KOPT-K1 (cell line): ENCODE measurements around the gene SIGLEC14.

Source experiments
- H3K27ac ChIP-seq: fragments of 200-600 bp; sonication (generic); 2 replicates; pipeline ENCODE4 v1.5.1; 2016; ENCODE audit warnings: antibody characterized with exemption, mild to moderate bottlenecking, low read depth, low read length; ENCODE audit not compliant: poor library complexity, severe bottlenecking
- H3K36me3 ChIP-seq: fragments of 200-600 bp; sonication (generic); 2 replicates; pipeline ENCODE4 v1.5.1; 2017; ENCODE audit warnings: antibody characterized with exemption, mild to moderate bottlenecking, low read length, moderate library complexity; ENCODE audit not compliant: insufficient read depth
- H3K9me3 ChIP-seq: fragments of 200-600 bp; sonication (generic); 2 replicates; pipeline ENCODE4 v1.5.1; 2017; ENCODE audit warnings: antibody characterized with exemption, low read length, mild to moderate bottlenecking; ENCODE audit not compliant: insufficient read depth, poor library complexity, severe bottlenecking

SIGLEC14 gene

GRCh38 chr19:51607077-51607476 is 39.5 kb downstream of the SIGLEC14 start:
- peaks cover 3% of the 10 kb centered on the region for H3K9me3 ChIP-seq
- H3K36me3 ChIP-seq: no peaks in the 10 kb centered on the region
- no peak overlapping the region for H3K27ac ChIP-seq

DNA sequence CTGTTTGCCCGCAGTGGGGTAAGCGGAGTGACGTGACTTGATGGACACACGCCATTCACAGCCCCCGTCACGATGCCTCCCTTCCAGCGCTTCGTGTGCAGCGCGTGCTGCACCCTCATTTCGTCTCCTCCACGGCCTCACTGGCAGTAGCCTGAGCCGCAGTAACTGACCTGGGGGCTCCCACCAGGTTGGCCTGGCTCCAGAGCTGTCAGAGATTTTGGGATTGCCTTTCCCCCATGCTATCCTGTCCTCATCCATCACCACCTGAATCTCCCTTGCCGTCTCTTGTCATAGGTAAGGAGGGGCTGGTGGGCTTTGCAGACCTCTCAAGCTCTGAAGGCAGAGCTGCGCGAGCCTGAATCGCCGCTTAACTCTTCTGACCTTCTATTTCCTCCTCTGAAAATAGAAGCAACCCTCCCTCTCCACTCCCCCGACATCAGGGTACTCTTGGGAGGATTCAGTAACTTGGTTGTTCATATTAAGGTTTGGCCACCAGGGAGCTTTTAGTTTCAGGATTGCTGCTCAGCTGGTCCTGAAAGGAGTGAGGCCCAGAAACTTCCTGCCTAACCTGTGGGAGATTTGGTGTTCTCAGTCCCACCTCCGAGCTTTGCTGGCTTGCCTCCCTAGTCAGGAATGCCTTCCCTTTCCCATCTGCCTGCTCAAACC is 44.3 kb downstream of the SIGLEC14 start:
- H3K27ac ChIP-seq: no peak overlapping the region
- no peaks in the 10 kb centered on the region for H3K9me3 ChIP-seq
- H3K36me3 ChIP-seq: no peaks in the 10 kb centered on the region

GRCh38 chr19:51600940-51601580 is 45.6 kb downstream of the SIGLEC14 start:
- H3K36me3 ChIP-seq: no peaks in the 10 kb centered on the region
- no peaks in the 10 kb centered on the region for H3K9me3 ChIP-seq
- no peak overlapping the region for H3K27ac ChIP-seq

DNA sequence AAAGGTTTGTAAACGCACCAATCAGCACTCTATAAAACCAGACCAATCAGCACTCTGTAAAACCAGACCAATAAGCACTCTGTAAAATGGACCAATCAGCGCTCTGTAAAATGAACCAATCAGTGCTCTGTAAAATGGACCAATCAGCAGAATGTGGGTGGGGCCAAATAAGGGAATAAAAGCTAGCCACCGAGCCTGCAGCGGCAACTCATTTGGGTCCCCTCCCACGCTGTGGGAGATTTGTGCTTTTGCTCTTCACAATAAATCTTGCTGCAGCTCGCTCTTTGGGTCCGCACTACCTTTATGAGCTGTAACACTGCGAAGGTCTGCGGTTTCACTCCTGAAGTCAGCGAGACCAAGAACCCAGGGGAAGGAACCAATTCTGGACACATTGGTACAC is 47.5 kb downstream of the SIGLEC14 start:
- H3K9me3 ChIP-seq: no peaks in the 10 kb centered on the region

DNA sequence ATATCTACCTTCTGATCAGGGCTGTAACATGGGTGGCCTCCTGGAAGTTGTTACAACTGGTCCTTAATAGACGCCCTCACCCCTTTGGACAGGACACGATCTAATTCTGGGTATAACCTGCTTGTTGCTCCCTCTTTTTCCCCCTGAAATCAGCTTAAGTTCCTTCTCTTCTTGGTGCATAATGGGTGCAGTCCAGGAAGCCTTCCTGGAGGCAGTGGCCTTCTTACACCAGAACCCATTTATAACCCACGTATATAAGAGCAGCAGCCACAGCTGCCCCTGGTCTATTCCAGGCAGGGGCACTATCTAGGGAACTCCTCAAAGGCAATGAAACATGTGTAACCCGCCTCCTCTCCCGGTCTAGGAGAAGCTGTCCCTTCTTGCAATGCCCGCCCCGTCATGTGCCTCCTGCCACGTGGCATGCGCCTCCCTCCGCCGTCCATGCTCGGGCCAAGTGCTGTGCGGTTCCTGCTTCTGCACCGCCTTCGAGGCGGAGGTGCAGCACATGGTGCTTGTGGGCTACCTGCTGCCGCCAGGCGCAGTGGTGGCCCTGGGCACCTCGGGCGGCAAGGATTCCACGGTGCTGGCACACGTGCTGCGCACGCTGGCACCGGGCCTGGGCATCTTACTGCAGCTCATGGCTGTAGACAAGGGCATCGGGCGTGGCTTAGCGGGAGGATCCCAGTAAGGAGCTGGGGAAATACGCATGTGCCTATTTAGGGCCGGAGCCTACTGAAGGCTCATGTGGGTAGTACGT is 48.3 kb downstream of the SIGLEC14 start:
- no peaks in the 10 kb centered on the region for H3K9me3 ChIP-seq
- no peak overlapping the region for H3K27ac ChIP-seq
- no peaks in the 10 kb centered on the region for H3K36me3 ChIP-seq

More for the DNA sequence above, 47.5 kb downstream of the SIGLEC14 start:
- Histone ChIP-seq H3K27ac (no peak overlapping the region), H3K36me3 (no peaks in the 10 kb centered on the region)

DNA sequence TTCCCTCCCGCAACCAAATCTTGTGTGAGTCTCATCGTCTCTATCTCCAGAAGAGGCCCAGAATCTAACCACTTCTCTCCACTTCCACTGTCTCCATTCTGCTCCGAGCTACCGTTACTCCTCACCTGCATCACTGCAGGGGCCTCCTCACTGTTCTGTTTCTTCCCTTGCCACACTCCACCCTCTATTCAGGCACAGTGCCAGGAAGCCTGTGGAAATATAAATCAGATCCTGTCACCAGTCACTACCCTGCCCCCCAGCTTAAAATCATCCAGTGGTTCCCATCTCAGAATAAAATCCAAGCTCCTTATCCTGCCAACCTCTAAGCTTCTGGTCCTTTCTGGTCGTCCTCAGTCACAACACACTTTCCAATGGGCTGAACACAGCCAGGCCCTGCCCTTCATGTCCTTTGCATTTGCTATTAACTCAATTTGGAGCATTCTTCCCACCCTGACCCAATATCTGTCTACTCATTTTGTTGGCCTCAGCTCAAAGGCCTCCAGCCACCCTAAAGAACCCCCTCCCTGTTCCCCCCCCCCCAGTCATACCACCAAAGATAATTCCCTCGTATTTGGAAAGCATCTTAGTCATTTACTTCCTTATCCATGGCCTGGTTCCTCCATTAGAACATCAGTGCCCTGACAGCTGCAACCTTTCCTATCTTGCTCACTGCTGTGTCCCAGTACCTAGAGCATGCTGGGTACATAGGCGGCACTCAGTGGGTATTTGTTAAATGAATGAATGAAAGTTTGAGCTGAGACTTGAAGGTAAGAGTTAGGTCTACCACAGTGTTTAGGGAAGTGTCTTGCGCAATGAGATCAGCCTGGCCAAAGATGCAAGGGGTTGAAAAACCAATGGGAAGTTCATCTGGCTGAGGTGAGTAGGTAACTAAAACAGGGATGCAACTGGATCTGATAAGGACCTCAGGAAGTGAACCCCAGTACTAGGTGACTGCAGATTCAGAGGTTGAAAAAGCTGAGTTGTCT is 51.1 kb downstream of the SIGLEC14 start:
- no peaks in the 10 kb centered on the region for H3K9me3 ChIP-seq
- H3K27ac ChIP-seq: no peak overlapping the region
- H3K36me3 ChIP-seq: no peaks in the 10 kb centered on the region

DNA sequence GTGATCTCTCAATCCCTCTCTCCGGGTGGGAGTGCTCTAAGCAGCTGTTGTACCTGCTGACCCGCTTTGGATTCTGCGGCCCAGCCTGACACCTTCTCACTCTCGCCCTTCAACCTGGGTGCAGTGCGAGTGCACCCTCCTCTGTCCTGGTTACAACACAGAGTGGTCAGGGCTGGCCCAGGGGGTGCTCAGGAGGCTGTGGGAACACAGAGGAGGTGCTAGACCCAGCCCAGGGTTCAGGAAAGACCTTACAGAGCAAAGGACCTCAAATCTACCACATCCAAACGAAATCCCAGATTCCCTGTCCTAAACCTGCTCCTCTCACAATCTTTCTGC is 51.9 kb downstream of the SIGLEC14 start:
- no peak overlapping the region for H3K27ac ChIP-seq
- H3K9me3 ChIP-seq: no peaks in the 10 kb centered on the region

GRCh38 chr19:51593969-51594773 is 52.5 kb downstream of the SIGLEC14 start:
- Histone ChIP-seq H3K36me3 (peaks cover 10% of the 10 kb centered on the region), H3K27ac (peak overlapping the region; percentile 62), H3K9me3 (no peaks in the 10 kb centered on the region)

More for the DNA sequence above, 51.9 kb downstream of the SIGLEC14 start:
- H3K36me3 ChIP-seq: peaks cover 5% of the 10 kb centered on the region

DNA sequence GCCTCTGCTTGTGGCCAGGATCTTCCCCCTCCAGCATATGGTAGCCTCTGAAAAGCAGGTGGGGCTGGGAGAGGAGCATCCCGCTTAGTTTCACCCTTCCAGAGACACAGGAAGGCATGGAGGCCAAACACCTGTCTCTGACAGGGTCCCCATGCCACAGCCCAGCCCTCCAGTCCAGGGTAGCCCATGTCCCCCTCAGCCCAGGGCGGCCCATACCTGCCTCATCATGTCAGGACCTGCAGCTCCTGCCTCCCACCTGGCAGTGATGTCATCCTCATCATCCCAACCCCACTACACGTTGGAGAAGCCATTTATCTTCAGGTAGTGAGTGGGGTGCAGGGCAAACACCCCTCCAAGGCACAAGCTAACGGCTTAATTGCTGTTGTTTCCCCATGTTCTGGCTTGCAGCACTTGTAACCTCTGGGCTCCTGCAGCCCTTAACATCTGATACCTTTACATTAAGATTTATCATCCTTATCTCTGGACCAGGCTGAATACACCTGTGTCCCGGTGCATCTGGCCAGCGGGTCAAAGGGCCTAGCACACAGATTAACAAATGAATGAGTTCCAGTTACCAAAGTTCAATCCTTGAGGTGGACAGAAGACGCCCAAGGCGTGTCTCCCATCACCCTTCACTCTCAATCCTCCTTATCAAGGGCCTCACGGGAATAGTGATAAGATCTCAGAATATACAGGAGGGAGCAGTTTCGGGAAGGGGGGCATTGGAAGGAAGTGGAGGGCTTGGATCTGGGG is 53.3 kb downstream of the SIGLEC14 start:
- Histone ChIP-seq H3K36me3 (peaks cover 13% of the 10 kb centered on the region), H3K9me3 (peaks cover 5% of the 10 kb centered on the region), H3K27ac (peak overlapping the region; percentile 62)
